Uterus (tissue), 4 donors: Measurements from ENCODE around the gene NDUFB2. TPM values are rescaled to one million over a fixed set of nuclear protein-coding genes. Genes with fewer than 3 reads are reported as not detected.

ENCODE experiments used
- DNase-seq, 2 donors: peaks; one replicate each; pipeline ENCODE4 v3.0.0-alpha.2; 2019 to 2020
- H3K27ac ChIP-seq, 2 donors: fragments of 200-600 bp; sonication (generic); 1 replicate in 1 of 2; 2 replicates in 1 of 2; pipeline ENCODE4 v1.5.1; 2016 to 2018
- H3K27me3 ChIP-seq, 2 donors: fragments of 200-600 bp; sonication (generic); one replicate each; pipeline ENCODE4 v1.5.1; 2018 to 2019; ENCODE audit warnings: control low read depth in 1 of 2
- H3K36me3 ChIP-seq, 2 donors: fragments of 200-600 bp; sonication (generic); one replicate each; pipeline ENCODE4 v1.5.1; 2019; ENCODE audit warnings: control low read depth in 1 of 2
- H3K4me1 ChIP-seq, 2 donors: fragments of 200-600 bp; sonication (generic); one replicate each; pipeline ENCODE4 v1.5.1; 2018 to 2019; ENCODE audit warnings: control low read depth in 1 of 2
- H3K4me3 ChIP-seq, 2 donors: fragments of 200-600 bp; sonication (generic); 1 replicate in 1 of 2; 2 replicates in 1 of 2; pipeline ENCODE4 v1.5.1; 2018 to 2019; ENCODE audit warnings: mild to moderate bottlenecking in 1 of 2
- H3K9me3 ChIP-seq, 2 donors: fragments of 200-600 bp; sonication (generic); one replicate each; pipeline ENCODE4 v1.5.1; 2019; ENCODE audit warnings: control low read depth in 1 of 2
- CTCF ChIP-seq, 4 experiments: fragments of 200-600 bp in 2 of 4; fragments of 450-650 bp in 2 of 4; sonication (generic) in 2 of 4; IDR thresholded peaks; one replicate each; pipeline ENCODE4 v1.5.1; 2016 to 2019; ENCODE audit warnings: antibody characterized with exemption in 4 of 4, mild to moderate bottlenecking in 2 of 4, moderate library complexity in 1 of 4
- POLR2A ChIP-seq, 2 donors: fragments of 450-650 bp; IDR thresholded peaks; one replicate each; pipeline ENCODE4 v1.6.1; 2016; ENCODE audit warnings: antibody characterized with exemption in 2 of 2, mild to moderate bottlenecking in 1 of 2, moderate library complexity in 1 of 2
- intact Hi-C: fragments of 100-400 bp; cut with DNase I; formaldehyde crosslinking; loops from one replicate; pipeline ENCODE4 v1.15.1; 2023; ENCODE audit warnings: low total_unique reads
- total RNA-seq, 4 donors: library from RNA; depleted of rRNA in 3 of 4; stranded (reverse); fragments of >200 nt in 3 of 4; gene quantifications; one replicate each; pipeline versions ENCODE4 v1.1.0 to v1.2.4, GENCODE V29; 2014 to 2023
- donor health status: DM: yes; HTN: yes; CAD: no.

Gene NDUFB2
- total RNA-seq, 4 donors from 2014 or later: 29.5 to 349 (median 157) TPM

GRCh38 chr7:140695381-140695780, 1.1 kb upstream of the NDUFB2 start:
- Histone ChIP-seq H3K4me1 (no peaks in the 10 kb centered on the region), H3K9me3 (no peaks in the 10 kb centered on the region), H3K36me3 (no peaks in the 10 kb centered on the region), H3K27me3 (no peaks in the 10 kb centered on the region), H3K27ac (peak overlapping the region in 1 of 2 donors; percentile 95), H3K4me3 (no peak overlapping the region)
- no peak for DNase-seq
- TF ChIP-seq POLR2A (IDR thresholded peaks at IDR 0.05): no peak
- TF ChIP-seq CTCF (IDR thresholded peaks at IDR 0.05): no peak
- intact Hi-C loops: no loop called here

- peak; percentile 96 to 97 for DNase-seq
- TF ChIP-seq POLR2A (IDR thresholded peaks at IDR 0.05): no peak
- no peak for TF ChIP-seq CTCF (IDR thresholded peaks at IDR 0.05)
- intact Hi-C loops: no loop called here
- H3K9me3 ChIP-seq: no peaks in the 10 kb centered on the region
- H3K4me1 ChIP-seq: no peaks in the 10 kb centered on the region
- no peaks in the 10 kb centered on the region for H3K36me3 ChIP-seq
- peak overlapping the region; percentile 67 to 82 for H3K4me3 ChIP-seq
- H3K27ac ChIP-seq: peak overlapping the region; percentile 91 to 95
- no peaks in the 10 kb centered on the region for H3K27me3 ChIP-seq
These were observed 356 bp upstream of the NDUFB2 start for GRCh38 chr7:140696024-140696679.

- Histone ChIP-seq H3K27me3 (no peaks in the 10 kb centered on the region), H3K27ac (peak overlapping the region; percentile 91 to 95), H3K4me3 (peak overlapping the region; percentile 67 to 82), H3K36me3 (no peaks in the 10 kb centered on the region), H3K9me3 (no peaks in the 10 kb centered on the region), H3K4me1 (no peaks in the 10 kb centered on the region)
- intact Hi-C loops: no loop called here
- DNase-seq: no peak
- no peak for TF ChIP-seq CTCF (IDR thresholded peaks at IDR 0.05)
- no peak for TF ChIP-seq POLR2A (IDR thresholded peaks at IDR 0.05)
These were observed 1.1 kb downstream of the NDUFB2 start for GRCh38 chr7:140697447-140698143.

GRCh38 chr7:140698477-140698876, 2.0 kb downstream of the NDUFB2 start:
- Histone ChIP-seq H3K9me3 (no peaks in the 10 kb centered on the region), H3K36me3 (no peaks in the 10 kb centered on the region), H3K27me3 (no peaks in the 10 kb centered on the region), H3K27ac (no peak overlapping the region), H3K4me1 (no peaks in the 10 kb centered on the region), H3K4me3 (no peak overlapping the region)
- peak in 1 of 2 donors; percentile 36 for DNase-seq
- intact Hi-C loops: no loop called here
- TF ChIP-seq CTCF (IDR thresholded peaks at IDR 0.05) (no peak), POLR2A (IDR thresholded peaks at IDR 0.05) (no peak)

GRCh38 chr7:140702774-140703173, 6.3 kb downstream of the NDUFB2 start:
- no peaks in the 10 kb centered on the region for H3K9me3 ChIP-seq
- no peaks in the 10 kb centered on the region for H3K36me3 ChIP-seq
- intact Hi-C loops: no loop called here

More at GRCh38 chr7:140702774-140703173, 6.3 kb downstream of the NDUFB2 start:
- H3K27me3 ChIP-seq: no peaks in the 10 kb centered on the region
- H3K4me1 ChIP-seq: no peaks in the 10 kb centered on the region
- no peak overlapping the region for H3K4me3 ChIP-seq
- TF ChIP-seq CTCF (IDR thresholded peaks at IDR 0.05) (no peak), POLR2A (IDR thresholded peaks at IDR 0.05) (no peak)
- no peak for DNase-seq
- no peak overlapping the region for H3K27ac ChIP-seq
